ENCODE data around the gene ASTN2. TPM values are rescaled to one million over a fixed set of nuclear protein-coding genes. Genes with fewer than 3 reads are reported as not detected.

Gene ASTN2
- total RNA-seq, 4 donors from 2014 or later = 3.3 to 10.2 (median 6.3) TPM

DNA sequence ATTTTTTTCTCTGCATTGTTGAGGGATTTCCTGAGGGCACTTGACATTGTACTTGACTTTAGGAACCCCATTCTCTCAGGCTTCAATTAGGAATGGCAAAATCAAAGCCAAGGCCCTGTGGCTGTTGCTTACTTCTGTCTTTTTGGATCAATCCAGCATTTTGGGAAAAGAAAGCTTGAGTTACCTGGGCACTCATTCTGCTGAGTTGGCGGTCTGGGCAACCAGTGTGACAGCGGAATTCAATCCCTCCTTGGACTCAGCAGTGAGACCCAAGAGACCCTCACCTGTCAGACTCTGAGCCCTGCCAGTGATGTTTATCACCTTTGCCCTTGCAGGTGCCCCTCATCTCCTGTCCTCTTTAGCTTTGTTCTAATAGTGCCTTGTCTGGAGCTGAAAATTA, 1036.0 kb downstream of the ASTN2 start:
- Histone ChIP-seq H3K36me3 (no peaks in the 10 kb centered on the region), H3K27ac (no peak overlapping the region), H3K9me3 (no peaks in the 10 kb centered on the region), H3K27me3 (no peaks in the 10 kb centered on the region), H3K4me3 (no peak overlapping the region), H3K4me1 (no peaks in the 10 kb centered on the region)
- TF ChIP-seq, protein P1, sequence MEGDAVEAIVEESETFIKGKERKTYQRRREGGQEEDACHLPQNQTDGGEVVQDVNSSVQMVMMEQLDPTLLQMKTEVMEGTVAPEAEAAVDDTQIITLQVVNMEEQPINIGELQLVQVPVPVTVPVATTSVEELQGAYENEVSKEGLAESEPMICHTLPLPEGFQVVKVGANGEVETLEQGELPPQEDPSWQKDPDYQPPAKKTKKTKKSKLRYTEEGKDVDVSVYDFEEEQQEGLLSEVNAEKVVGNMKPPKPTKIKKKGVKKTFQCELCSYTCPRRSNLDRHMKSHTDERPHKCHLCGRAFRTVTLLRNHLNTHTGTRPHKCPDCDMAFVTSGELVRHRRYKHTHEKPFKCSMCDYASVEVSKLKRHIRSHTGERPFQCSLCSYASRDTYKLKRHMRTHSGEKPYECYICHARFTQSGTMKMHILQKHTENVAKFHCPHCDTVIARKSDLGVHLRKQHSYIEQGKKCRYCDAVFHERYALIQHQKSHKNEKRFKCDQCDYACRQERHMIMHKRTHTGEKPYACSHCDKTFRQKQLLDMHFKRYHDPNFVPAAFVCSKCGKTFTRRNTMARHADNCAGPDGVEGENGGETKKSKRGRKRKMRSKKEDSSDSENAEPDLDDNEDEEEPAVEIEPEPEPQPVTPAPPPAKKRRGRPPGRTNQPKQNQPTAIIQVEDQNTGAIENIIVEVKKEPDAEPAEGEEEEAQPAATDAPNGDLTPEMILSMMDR (IDR thresholded peaks at IDR 0.05) = no peak
- no peak for TF ChIP-seq POLR2A (IDR thresholded peaks at IDR 0.05)
- DNase-seq = no peak

GRCh38 chr9:116377179-116377798, 1037.6 kb downstream of the ASTN2 start:
- Histone ChIP-seq H3K36me3 (no peaks in the 10 kb centered on the region), H3K4me3 (no peak overlapping the region), H3K27me3 (no peaks in the 10 kb centered on the region), H3K4me1 (no peaks in the 10 kb centered on the region), H3K9me3 (no peaks in the 10 kb centered on the region), H3K27ac (no peak overlapping the region)
- no peak for DNase-seq
- TF ChIP-seq POLR2A (IDR thresholded peaks at IDR 0.05) = no peak
- TF ChIP-seq, protein P1 (IDR thresholded peaks at IDR 0.05) = no peak

Small RNAs within 50 kb of the gene (small RNA-seq; reads per million reads assigned to genes)
- gene SNORA70C = 0 reads per million in 2 donors

All from Peyer's patch (tissue), 4 donors.